Pancreas (tissue), 10 donors: ENCODE data around the gene SLC12A8. TPM values are rescaled to one million over a fixed set of nuclear protein-coding genes. Genes with fewer than 3 reads are reported as not detected.

Source experiments
- ATAC-seq, 4 donors: fragments of 200-7000 bp; cut with Tn5 transposase; one replicate each; pipeline versions ENCODE4 v1.8.0 to v1.9.1; 2020; ENCODE audit warnings: mild to moderate bottlenecking in 4 of 4, moderate library complexity in 4 of 4
- DNase-seq, 6 donors: peaks; one replicate each; pipeline ENCODE4 v3.0.0-alpha.2; 2020
- FAIRE-seq: peaks from 2 replicates; lab custom pipeline; 2012; peaks lifted over from hg19 to GRCh38; lab: Jason Lieb, UNC
- H3K27ac ChIP-seq, 4 donors: fragments of 200-600 bp; sonication (generic); 1 replicate in 3 of 4; 2 replicates in 1 of 4; pipeline versions ENCODE4 v1.5.0 to v1.8.0; 2020
- H3K27me3 ChIP-seq, 4 donors: fragments of 200-600 bp; one replicate each; pipeline ENCODE4 v1.8.0; 2021
- H3K36me3 ChIP-seq, 3 donors: fragments of 200-600 bp; sonication (generic) in 1 of 3; one replicate each; pipeline versions ENCODE4 v1.5.0 to v1.8.0; 2020 to 2021
- H3K4me1 ChIP-seq, 3 donors: fragments of 200-600 bp; one replicate each; pipeline ENCODE4 v1.8.0; 2021
- H3K4me3 ChIP-seq, 4 donors: fragments of 200-600 bp; sonication (generic) in 2 of 4; one replicate each; pipeline versions ENCODE4 v1.5.0 to v1.8.0; 2020 to 2021
- H3K9me3 ChIP-seq, 4 donors: fragments of 200-600 bp; one replicate each; pipeline ENCODE4 v1.8.0; 2021
- CTCF ChIP-seq, 4 donors: fragments of 200-600 bp; sonication (generic) in 3 of 4; IDR thresholded peaks; one replicate each; pipeline versions ENCODE4 v1.5.0 to v1.8.0; 2021; ENCODE audit warnings: antibody characterized with exemption in 4 of 4
- WGBS, 2 donors: extraction: QIAGEN DNeasy Blood & Tissue Kit; methylation state at CpG; one replicate each; pipeline ENCODE4 v1.1.7; 2013; 5-methylcytosine and 5-hydroxymethylcytosine counted together
- intact Hi-C, 3 donors: fragments of 100-400 bp; cut with DNase I; formaldehyde crosslinking; loops; one replicate each; pipeline versions ENCODE4 v1.11.1 to v1.14.2; 2022
- polyA plus RNA-seq, 2 donors: library from polyadenylated mRNA; stranded (reverse); fragments of 200-250 nt; gene quantifications; one replicate each; pipeline ENCODE4 v1.2.3, GENCODE V29; 2013
- total RNA-seq, 6 donors: library from RNA; stranded (reverse); fragmentation: NEBNext Ultra II Directional in 4 of 6; extraction: Animal tissue kit (Norgen Biotek cat#: 25700) in 4 of 6; gene quantifications; one replicate each; pipeline versions ENCODE4 v1.2.1 to v1.2.4, GENCODE V29; 2021 to 2023
- donor health status: healthy with polysubstance abuse.
- donor health status: DM: no; HTN: no; CAD: no; lungs with moderate emphysema.
- donor health status: DM: no; HTN: no; CAD: no.
- donor health status: control.
- donor health status: control.
- donor health status: Bipolar disorder and iron deficiency.
- donor health status: DM: yes; HTN: yes; CAD: no.
- donor health status: DM: no; HTN: no; CAD: no.
- donor health status: DM: no; HTN: no; CAD: no.
- donor health status: DM: yes; HTN: yes; CAD: no.

The SLC12A8 gene
- total and polyA plus RNA-seq, 8 donors: 6.6 to 16.2 (median 12.5) TPM

- Histone ChIP-seq H3K9me3 (no peaks in the 10 kb centered on the region), H3K27ac (no peak overlapping the region), H3K4me1 (peaks cover 3 to 12% (median 11%) of the 10 kb centered on the region in 3 donors), H3K27me3 (no peaks in the 10 kb centered on the region), H3K36me3 (no peaks in the 10 kb centered on the region), H3K4me3 (no peak overlapping the region)
- no peak for DNase-seq
- no peak for FAIRE-seq
- intact Hi-C loops: no loop called here
- 86 to 90% methylated on average over 3 of the region's 3 CpGs for WGBS, 2 donors
- ATAC-seq: no peak
- no peak for TF ChIP-seq CTCF (IDR thresholded peaks at IDR 0.05)
Observed at GRCh38 chr3:125058959-125059358, 153.6 kb downstream of the SLC12A8 start.

GRCh38 chr3:125058529-125058928 is 154.0 kb downstream of the SLC12A8 start:
- Histone ChIP-seq H3K27ac (no peak overlapping the region), H3K36me3 (no peaks in the 10 kb centered on the region), H3K9me3 (no peaks in the 10 kb centered on the region), H3K4me3 (no peak overlapping the region), H3K4me1 (peaks cover 3 to 10% (median 8%) of the 10 kb centered on the region in 3 donors), H3K27me3 (no peaks in the 10 kb centered on the region)
- intact Hi-C loops: no loop called here
- ATAC-seq (no peak), DNase-seq (no peak), FAIRE-seq (no peak)
- 78 to 82% methylated on average over 3 of the region's 3 CpGs for WGBS, 2 donors
- TF ChIP-seq CTCF (IDR thresholded peaks at IDR 0.05): no peak

- intact Hi-C loops: no loop called here
- FAIRE-seq (no peak), ATAC-seq (no peak), DNase-seq (no peak)
- Histone ChIP-seq H3K4me1 (peaks cover 0 to 8% (median 4%) of the 10 kb centered on the region in 3 donors), H3K27me3 (no peaks in the 10 kb centered on the region), H3K9me3 (no peaks in the 10 kb centered on the region), H3K27ac (no peak overlapping the region), H3K36me3 (no peaks in the 10 kb centered on the region), H3K4me3 (no peak overlapping the region)
- 85 to 99% methylated on average over 3 of the region's 3 CpGs for whole genome bisulfite sequencing, 2 donors
- no peak for TF ChIP-seq CTCF (IDR thresholded peaks at IDR 0.05)
Observed at GRCh38 chr3:125057186-125057850, 155.2 kb downstream of the SLC12A8 start.

DNA sequence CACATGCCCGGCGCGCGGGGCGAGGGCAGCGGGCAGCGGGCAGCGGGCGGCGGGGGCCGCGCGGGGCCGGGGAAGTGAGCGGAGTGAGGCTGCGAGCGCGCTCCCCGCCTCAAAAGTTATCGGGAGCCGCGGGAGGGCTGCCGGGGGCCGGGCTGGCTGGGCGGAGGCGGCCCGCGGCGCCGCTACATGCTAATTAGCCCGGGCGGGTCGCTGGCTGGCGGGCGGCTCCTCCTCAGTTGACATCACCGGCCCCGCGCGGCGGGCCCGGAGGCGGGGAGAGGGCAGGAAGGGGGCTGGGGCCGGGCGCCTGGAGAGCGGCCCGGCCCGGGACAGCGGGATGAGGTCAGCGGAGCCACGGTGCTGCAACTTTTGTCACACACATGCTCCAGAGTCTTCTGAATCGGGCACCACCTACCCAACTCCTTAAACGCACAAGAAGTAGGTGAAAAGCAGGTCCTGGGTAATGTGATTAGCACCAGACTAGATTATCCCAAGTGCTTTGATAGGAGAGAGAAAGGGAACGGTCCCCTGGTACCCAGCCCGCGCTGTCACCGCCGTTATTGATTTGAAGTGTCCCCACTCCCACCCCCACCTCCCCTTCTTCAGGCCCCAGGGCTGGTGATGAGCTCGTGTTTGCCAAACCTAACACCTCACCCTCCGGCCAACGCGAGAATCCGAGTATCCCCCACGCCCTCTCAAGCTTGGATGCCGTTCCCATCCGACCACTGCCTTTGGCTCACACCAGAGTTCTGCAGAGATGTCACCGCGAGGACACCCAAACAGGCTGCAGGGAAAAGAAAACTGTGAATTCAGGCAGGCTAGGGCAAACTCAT is 156.4 kb downstream of the SLC12A8 start, which contains the start of gene HEG1:
HEG1 (minus strand) TSS at position 85 of the 833 bp plus-strand sequence. CDS start 107 bp downstream, outside the sequence.
- peak; percentile 75 to 94 (median 86) for DNase-seq
- H3K27ac ChIP-seq: peak within 1 kb of the TSS; percentile 51 to 76 (median 58)
- intact Hi-C loops: no loop called here
- WGBS, 2 donors: 6 to 8% methylated on average over 46 to 67 of the region's 67 CpGs
- ATAC-seq: peak; percentile 87 to 91 (median 89)
- H3K4me1 ChIP-seq: peaks cover 0 to 12% (median 4%) of the 10 kb centered on the region in 3 donors
- H3K9me3 ChIP-seq: no peaks in the 10 kb centered on the region
- no peaks in the 10 kb centered on the region for H3K27me3 ChIP-seq
- FAIRE-seq: no peak
- peak within 1 kb of the TSS; percentile 38 to 67 (median 52) for H3K4me3 ChIP-seq
- no peaks in the 10 kb centered on the region for H3K36me3 ChIP-seq
- TF ChIP-seq CTCF (IDR thresholded peaks at IDR 0.05): no peak
